Neuron (in vitro differentiated cells): Measurements from ENCODE around the gene PGAP3.

Source experiments
- H2AFZ ChIP-seq: one replicate; pipeline ENCODE4 v1.6.1; 2013; ENCODE audit warnings: low read depth, mild to moderate bottlenecking, inconsistent platforms, low read length, moderate library complexity
- H3K27me3 ChIP-seq: one replicate; pipeline ENCODE4 v1.6.1; 2013; ENCODE audit warnings: low read length; ENCODE audit not compliant: insufficient read depth
- H3K36me3 ChIP-seq: one replicate; pipeline ENCODE4 v1.6.1; 2013; ENCODE audit warnings: low read length; ENCODE audit not compliant: insufficient read depth
- H3K4me1 ChIP-seq: one replicate; pipeline ENCODE4 v1.6.1; 2013; ENCODE audit warnings: low read length; ENCODE audit not compliant: insufficient read depth
- H3K4me3 ChIP-seq: 2 replicates; pipeline ENCODE4 v1.5.1; 2013; ENCODE audit warnings: mild to moderate bottlenecking, low read length, moderate library complexity
- H3K9me3 ChIP-seq: one replicate; pipeline ENCODE4 v1.6.1; 2013; ENCODE audit warnings: low read length

The PGAP3 gene

DNA sequence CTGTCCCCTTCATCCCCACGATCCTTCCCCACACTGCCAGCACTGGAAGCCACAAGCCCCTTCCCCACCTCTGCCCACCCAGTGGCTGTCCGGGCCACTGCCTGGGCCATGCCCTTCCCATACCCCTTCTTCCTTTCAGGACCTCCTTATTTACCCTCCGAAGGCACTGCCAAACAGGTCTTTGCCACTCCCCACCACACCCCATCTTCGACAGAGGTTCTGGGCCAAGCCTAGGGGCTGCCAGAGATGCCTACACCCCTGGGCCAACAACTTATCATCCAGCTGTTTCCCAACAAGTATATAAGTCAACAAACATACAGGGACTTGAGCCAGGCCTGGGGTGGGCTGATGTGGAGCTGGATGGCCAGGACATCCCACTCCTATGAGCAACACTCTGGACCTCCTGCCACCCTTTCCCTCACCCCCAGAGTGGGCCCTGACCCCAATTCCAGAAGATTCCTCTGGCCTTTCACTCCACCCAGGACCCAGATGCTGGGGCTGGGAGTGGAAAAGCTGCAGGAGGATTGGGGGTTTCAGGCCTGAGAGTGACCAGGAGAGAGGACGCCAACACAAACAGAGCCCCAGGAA, 62.6 kb downstream of the PGAP3 start:
- H3K4me3 ChIP-seq = no peak overlapping the region
- peaks cover 68% of the 10 kb centered on the region for H3K27me3 ChIP-seq

DNA sequence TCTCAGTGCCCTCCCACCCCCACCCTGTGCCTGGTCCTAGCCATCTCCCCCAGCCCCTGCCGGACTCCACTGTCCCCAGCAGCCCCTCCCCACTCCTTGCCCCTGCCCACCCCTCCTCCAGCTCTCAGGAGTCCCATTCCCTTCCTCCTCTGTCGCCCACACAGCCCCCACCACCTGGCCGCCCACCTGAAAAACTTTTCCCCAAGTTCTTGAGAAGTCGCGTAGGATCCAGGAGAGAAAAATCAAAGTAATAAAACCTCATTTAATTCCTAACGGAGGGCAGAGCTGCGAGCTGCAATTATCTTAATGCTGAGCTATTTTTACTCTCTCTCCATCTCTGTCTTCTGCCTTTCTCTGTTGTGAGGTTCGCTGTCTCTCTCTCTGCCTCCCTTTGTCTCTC, 63.5 kb downstream of the PGAP3 start:
- Histone ChIP-seq H3K4me1 (peaks cover 18% of the 10 kb centered on the region), H2AFZ (no peak overlapping the region), H3K27me3 (peaks cover 65% of the 10 kb centered on the region), H3K9me3 (no peaks in the 10 kb centered on the region), H3K36me3 (no peaks in the 10 kb centered on the region), H3K4me3 (no peak overlapping the region)

More for the DNA sequence above, 62.6 kb downstream of the PGAP3 start:
- Histone ChIP-seq H3K9me3 (no peaks in the 10 kb centered on the region), H2AFZ (no peak overlapping the region), H3K4me1 (peaks cover 18% of the 10 kb centered on the region), H3K36me3 (no peaks in the 10 kb centered on the region)

DNA sequence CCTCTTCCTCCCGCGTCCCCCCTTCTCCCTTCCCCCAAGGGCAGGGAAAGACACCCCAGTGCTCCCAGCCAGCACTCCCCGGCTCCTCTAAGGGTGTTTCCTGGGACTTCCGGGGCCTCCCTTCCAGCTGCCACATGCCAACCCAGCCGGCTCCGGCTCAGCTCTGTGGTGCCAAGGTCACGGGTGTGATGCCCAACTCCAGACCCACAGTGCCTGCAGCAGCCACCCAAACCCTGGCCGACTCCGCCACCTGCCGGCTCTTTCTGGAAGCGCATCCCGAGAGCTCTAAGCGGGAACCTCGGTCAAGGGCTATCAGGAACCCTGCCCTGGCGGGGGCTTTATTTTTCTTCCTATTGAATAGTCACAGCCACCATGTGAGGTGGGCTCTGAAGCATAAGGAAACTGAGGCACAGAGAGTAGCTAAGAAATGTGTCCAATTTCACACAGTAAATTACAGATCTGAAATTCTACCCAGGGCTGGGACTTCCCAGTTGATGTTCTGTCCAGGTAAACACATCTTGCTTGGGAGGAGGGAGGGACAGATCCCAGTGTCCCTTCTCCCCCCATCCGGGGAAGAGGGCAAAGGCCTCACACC, 64.4 kb downstream of the PGAP3 start:
- no peak overlapping the region for H3K4me3 ChIP-seq
- peaks cover 65% of the 10 kb centered on the region for H3K27me3 ChIP-seq
- H3K36me3 ChIP-seq = no peaks in the 10 kb centered on the region
- peaks cover 22% of the 10 kb centered on the region for H3K4me1 ChIP-seq
- H2AFZ ChIP-seq = no peak overlapping the region
- H3K9me3 ChIP-seq = no peaks in the 10 kb centered on the region

DNA sequence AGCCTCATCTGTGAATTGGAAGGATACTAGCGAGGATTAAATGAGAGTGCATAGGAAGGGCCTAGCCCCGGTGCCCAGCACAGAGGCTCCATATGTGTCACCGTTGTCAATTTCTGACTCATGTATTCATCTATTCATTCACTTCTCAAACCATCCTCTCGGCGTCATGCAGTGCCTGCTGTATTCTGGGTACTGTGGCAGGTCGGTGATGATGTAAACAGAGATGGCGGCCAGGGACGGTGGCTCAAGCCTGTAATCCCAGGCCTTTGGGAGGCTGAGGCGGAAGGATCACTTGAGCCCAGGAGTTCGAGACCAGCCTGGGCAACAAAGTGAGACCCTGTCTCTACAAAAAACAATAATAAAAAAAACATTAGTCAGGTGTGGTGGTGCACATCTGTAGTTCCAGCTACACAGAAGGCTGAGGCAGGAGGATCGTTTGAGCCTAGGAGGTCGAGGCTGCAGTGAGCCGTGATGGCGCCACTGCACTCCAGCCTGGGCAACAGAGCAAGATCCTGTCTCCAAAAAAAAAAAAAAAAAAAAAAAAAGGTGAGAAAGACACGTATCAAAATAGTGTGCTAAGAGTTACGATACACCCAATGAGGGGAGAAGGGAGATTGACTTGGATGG, 65.4 kb downstream of the PGAP3 start:
- Histone ChIP-seq H2AFZ (no peak overlapping the region), H3K9me3 (no peaks in the 10 kb centered on the region), H3K4me3 (no peak overlapping the region), H3K27me3 (peaks cover 62% of the 10 kb centered on the region), H3K4me1 (peaks cover 22% of the 10 kb centered on the region), H3K36me3 (no peaks in the 10 kb centered on the region)

DNA sequence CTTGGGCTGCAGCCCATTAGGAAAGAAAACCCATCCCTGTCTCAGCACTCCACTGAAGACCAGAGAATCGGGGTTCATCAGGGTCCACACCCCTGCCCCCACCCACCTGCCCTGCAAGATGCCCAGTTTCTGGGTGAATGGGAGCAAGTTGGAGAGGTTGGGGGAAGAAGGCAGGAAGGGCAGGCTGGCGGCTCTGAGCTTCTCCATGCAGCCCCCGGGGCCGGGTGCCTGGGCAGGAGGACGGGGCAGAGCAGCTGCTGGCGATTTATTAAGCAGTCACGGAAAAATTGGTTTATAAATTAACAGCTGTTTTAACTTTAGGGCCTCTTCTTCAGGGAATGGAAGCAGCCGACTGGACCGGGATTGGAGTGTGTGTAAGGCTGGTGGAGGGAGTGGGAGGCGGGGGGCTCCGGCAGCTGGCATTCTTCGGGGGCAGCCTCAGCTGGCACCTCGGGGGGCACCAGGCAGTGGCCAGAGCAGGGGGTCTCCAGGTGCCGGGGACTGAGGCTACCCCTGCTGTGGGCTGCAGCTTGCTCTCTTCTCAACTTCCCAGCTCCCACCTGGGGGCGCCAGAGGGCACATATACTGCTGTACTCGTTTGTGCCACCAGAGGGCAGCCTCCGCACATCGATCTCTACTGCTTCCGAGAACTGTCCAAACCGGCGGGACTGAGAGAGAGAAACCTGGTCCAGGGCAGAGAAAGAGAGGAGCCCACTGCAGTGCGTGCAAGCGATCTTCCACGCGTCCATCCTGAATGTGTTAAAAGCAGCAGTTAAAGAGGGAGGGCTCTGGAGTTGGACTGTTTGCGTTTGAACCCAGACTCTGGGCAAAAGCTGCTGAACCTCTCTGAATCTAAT, 66.1 kb downstream of the PGAP3 start:
- Histone ChIP-seq H3K27me3 (peaks cover 65% of the 10 kb centered on the region), H3K4me1 (peaks cover 17% of the 10 kb centered on the region), H3K36me3 (no peaks in the 10 kb centered on the region), H3K9me3 (no peaks in the 10 kb centered on the region), H3K4me3 (no peak overlapping the region), H2AFZ (no peak overlapping the region)
